Mononuclear cell (primary cell): ENCODE data around the gene DOCK3. TPM values are rescaled to one million over a fixed set of nuclear protein-coding genes. Genes with fewer than 3 reads are reported as not detected.
"Not testable (repeated sequence)": the region's sequence is repeated elsewhere in the genome, so short reads cannot be mapped to it uniquely, and the experiment has no call there.

Experiments used
- H3K27me3 ChIP-seq: 2 replicates; pipeline ENCODE4 v1.6.0; 2011; ENCODE audit warnings: low read length, control low read depth; ENCODE audit not compliant: insufficient read depth
- H3K4me1 ChIP-seq: 2 replicates; pipeline ENCODE4 v1.5.1; 2011; ENCODE audit warnings: mild to moderate bottlenecking, low read length, control low read depth; ENCODE audit not compliant: insufficient read depth
- H3K4me3 ChIP-seq: 2 replicates; pipeline ENCODE4 v1.5.1; 2011; ENCODE audit warnings: mild to moderate bottlenecking, low read length, moderate library complexity
- H3K9me3 ChIP-seq: 2 replicates; pipeline ENCODE4 v1.5.1; 2011; ENCODE audit warnings: low read depth, mild to moderate bottlenecking, control low read depth, low read length
- total RNA-seq: library from RNA; depleted of rRNA; stranded (reverse); fragments of >200 nt; gene quantifications from one replicate; pipeline ENCODE4 v1.2.3, GENCODE V29; 2012

DOCK3 gene
- total RNA-seq, 1 donor = 1.0 TPM

GRCh38 chr3:51384055-51384725, 709.5 kb downstream of the DOCK3 start:
- Histone ChIP-seq H3K9me3 (no peaks in the 10 kb centered on the region), H3K4me1 (peaks cover 44% of the 10 kb centered on the region), H3K4me3 (peak overlapping the region; percentile 87), H3K27me3 (no peaks in the 10 kb centered on the region)

GRCh38 chr3:51384726-51385473, 710.2 kb downstream of the DOCK3 start, which contains the start of gene MANF:
Gene MANF (plus strand): TSS chr3:51385291. CDS start chr3:51385343, 52 bp downstream.
- H3K9me3 ChIP-seq = no peaks in the 10 kb centered on the region
- no peaks in the 10 kb centered on the region for H3K27me3 ChIP-seq
- H3K4me1 ChIP-seq = peaks cover 48% of the 10 kb centered on the region
- H3K4me3 ChIP-seq = peak within 1 kb of the TSS; percentile 87

DNA sequence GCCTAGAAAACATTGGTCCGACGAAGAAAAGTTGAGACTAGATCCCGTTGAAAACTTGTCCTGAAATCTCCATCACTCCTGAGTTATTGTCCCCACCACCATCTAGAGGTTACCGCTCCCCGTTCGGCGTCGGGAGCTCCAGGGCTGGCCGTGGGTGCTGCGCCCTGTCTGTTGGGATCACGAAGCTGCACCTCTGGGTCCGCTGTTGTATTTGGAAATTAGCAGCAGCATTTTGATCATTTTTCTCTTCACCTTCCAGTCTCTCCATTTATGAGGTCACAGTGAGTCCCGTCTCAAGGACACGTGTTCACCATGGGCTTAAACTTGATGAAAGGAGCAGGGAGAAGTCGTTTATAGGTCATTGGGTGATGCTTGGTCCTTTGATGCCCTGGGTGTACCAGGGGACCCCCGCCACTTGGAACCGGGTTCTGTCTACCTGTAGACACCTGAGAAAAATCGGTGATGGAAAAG, 710.9 kb downstream of the DOCK3 start:
- Histone ChIP-seq H3K9me3 (no peaks in the 10 kb centered on the region), H3K27me3 (no peaks in the 10 kb centered on the region), H3K4me3 (peak overlapping the region; percentile 87), H3K4me1 (peaks cover 56% of the 10 kb centered on the region)

DNA sequence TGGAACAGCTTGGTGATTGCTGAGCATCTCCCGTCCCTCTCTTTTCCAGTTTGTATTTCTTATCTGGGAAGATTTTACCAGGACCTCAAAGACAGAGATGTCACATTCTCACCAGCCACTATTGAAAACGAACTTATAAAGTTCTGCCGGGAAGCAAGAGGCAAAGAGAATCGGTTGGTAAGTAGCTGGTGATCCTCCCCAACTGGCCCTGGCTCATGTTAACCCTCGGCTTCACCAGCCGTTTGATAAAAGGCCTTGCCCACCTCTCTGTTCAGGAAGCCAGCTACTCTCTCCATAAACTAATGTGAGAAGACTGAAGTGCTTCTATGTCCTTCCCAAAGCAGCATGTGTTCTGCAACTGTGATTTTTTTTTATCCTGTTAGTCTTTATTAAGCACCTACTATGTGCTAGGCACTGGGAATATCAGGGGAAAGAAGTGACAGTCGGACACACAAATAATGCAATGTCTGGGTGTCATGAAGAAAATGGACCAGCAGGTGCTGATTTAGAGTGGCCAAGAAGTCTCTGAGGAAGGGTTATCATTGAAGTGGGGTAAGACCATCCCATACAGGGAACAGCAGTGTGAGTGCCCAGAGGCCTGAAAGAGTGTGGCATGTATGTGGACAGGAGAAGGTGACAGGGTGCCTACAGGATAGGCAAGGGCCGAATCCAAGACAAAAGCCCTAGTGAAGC, 711.6 kb downstream of the DOCK3 start:
- Histone ChIP-seq H3K9me3 (no peaks in the 10 kb centered on the region), H3K4me3 (peak overlapping the region; percentile 87), H3K27me3 (no peaks in the 10 kb centered on the region), H3K4me1 (peaks cover 58% of the 10 kb centered on the region)

- Histone ChIP-seq H3K4me1 (peaks cover 61% of the 10 kb centered on the region), H3K9me3 (no peaks in the 10 kb centered on the region), H3K27me3 (no peaks in the 10 kb centered on the region), H3K4me3 (no peak overlapping the region)
Observed at GRCh38 chr3:51386852-51387229, 712.1 kb downstream of the DOCK3 start.

- not testable (repeated sequence) for H3K4me3 ChIP-seq, H3K9me3 ChIP-seq, H3K27me3 ChIP-seq
- peaks cover 65% of the 10 kb centered on the region for H3K4me1 ChIP-seq
Observed at GRCh38 chr3:51387281-51387680, 712.6 kb downstream of the DOCK3 start.

- Histone ChIP-seq H3K9me3 (no peaks in the 10 kb centered on the region), H3K4me1 (peaks cover 76% of the 10 kb centered on the region), H3K27me3 (no peaks in the 10 kb centered on the region), H3K4me3 (no peak overlapping the region)
Observed at GRCh38 chr3:51388286-51389029, 713.7 kb downstream of the DOCK3 start.

GRCh38 chr3:51389423-51390183, 714.9 kb downstream of the DOCK3 start:
- no peaks in the 10 kb centered on the region for H3K9me3 ChIP-seq
- no peak overlapping the region for H3K4me3 ChIP-seq
- no peaks in the 10 kb centered on the region for H3K27me3 ChIP-seq
- peaks cover 80% of the 10 kb centered on the region for H3K4me1 ChIP-seq

- Histone ChIP-seq H3K4me3 (peak overlapping the region; percentile 53), H3K9me3 (no peaks in the 10 kb centered on the region), H3K4me1 (peaks cover 82% of the 10 kb centered on the region), H3K27me3 (no peaks in the 10 kb centered on the region)
Observed at GRCh38 chr3:51390246-51391074, 715.7 kb downstream of the DOCK3 start.

GRCh38 chr3:51391075-51391565, 716.4 kb downstream of the DOCK3 start, which contains the start of gene RBM15B:
Gene RBM15B (plus strand): TSS chr3:51391285. CDS start chr3:51391400, 115 bp downstream.
- Histone ChIP-seq H3K27me3 (no peaks in the 10 kb centered on the region), H3K4me1 (peaks cover 79% of the 10 kb centered on the region), H3K9me3 (no peaks in the 10 kb centered on the region)

GRCh38 chr3:51391566-51392354, 717.0 kb downstream of the DOCK3 start:
- peak overlapping the region; percentile 53 for H3K4me3 ChIP-seq
- no peaks in the 10 kb centered on the region for H3K9me3 ChIP-seq
- peaks cover 75% of the 10 kb centered on the region for H3K4me1 ChIP-seq
- H3K27me3 ChIP-seq = no peaks in the 10 kb centered on the region

More at GRCh38 chr3:51391075-51391565, 716.4 kb downstream of the DOCK3 start, which contains the start of gene RBM15B:
- peak within 1 kb of the TSS; percentile 53 for H3K4me3 ChIP-seq

GRCh38 chr3:51392355-51393133, 717.8 kb downstream of the DOCK3 start:
- H3K4me1 ChIP-seq = peaks cover 67% of the 10 kb centered on the region
- H3K27me3 ChIP-seq = no peaks in the 10 kb centered on the region
- no peak overlapping the region for H3K4me3 ChIP-seq
- H3K9me3 ChIP-seq = no peaks in the 10 kb centered on the region
